Loucy (cell line): Measurements from ENCODE around the gene TMEM18.

Experiments used
- CTCF ChIP-seq: fragments of 200-600 bp; sonication (generic); conservative IDR thresholded peaks from 2 replicates; pipeline ENCODE4 v1.5.1; 2014; ENCODE audit warnings: mild to moderate bottlenecking, antibody characterized with exemption, low read length
- EZH2phosphoT487 ChIP-seq: fragments of 200-600 bp; IDR thresholded peaks from 2 replicates; pipeline ENCODE4 v1.6.1; 2018; ENCODE audit warnings: antibody characterized with exemption, mild to moderate bottlenecking, moderate library complexity, borderline replicate concordance

- TF ChIP-seq CTCF (no peak), EZH2phosphoT487 (no peak)
Measured at GRCh38 chr2:661360-661635, 15.9 kb downstream of the TMEM18 start.
